Activated naive CD8-positive, alpha-beta T cell treated with anti-CD3 and anti-CD28 coated beads, Interleukin-2, amount 10 ng/mL, durations not matched to agents 7 days and 5 days (primary cell): ENCODE measurements around the gene DYSF. TPM values are rescaled to one million over a fixed set of nuclear protein-coding genes. Genes with fewer than 3 reads are reported as not detected.

Source experiments
- ATAC-seq: fragments of 150-1000 bp; cut with Tn5 transposase; one replicate; pipeline ENCODE4 v1.10.0; 2021; ENCODE audit warnings: low read depth, moderate library complexity
- POLR2A ChIA-PET: fragments of 350-600 bp; sonication (Branson Sonifier 250); formaldehyde crosslinking; loops from one replicate; lab custom pipeline; 2021; ENCODE audit warnings: antibody characterized with exemption; lab: Charles Lee
- DNase-seq: peaks from one replicate; pipeline ENCODE4 v3.0.0; 2021
- H3K27ac Mint-ChIP-seq: one replicate; pipeline ENCODE4 v1.8.0; 2022; ENCODE audit warnings: mild to moderate bottlenecking, mixed read lengths
- H3K27me3 Mint-ChIP-seq: one replicate; pipeline ENCODE4 v1.8.0; 2022; ENCODE audit warnings: mild to moderate bottlenecking, moderate library complexity, mixed read lengths
- H3K36me3 Mint-ChIP-seq: one replicate; pipeline ENCODE4 v1.8.0; 2021; ENCODE audit warnings: mild to moderate bottlenecking, mixed read lengths
- H3K4me1 Mint-ChIP-seq: one replicate; pipeline ENCODE4 v1.8.0; 2021; ENCODE audit warnings: mixed read lengths
- H3K4me3 Mint-ChIP-seq: one replicate; pipeline ENCODE4 v1.8.0; 2022; ENCODE audit warnings: mild to moderate bottlenecking, moderate library complexity, mixed read lengths
- H3K9me3 Mint-ChIP-seq: one replicate; pipeline ENCODE4 v1.8.0; 2021; ENCODE audit warnings: mixed read lengths
- total RNA-seq, 2 experiments: library from RNA; stranded (reverse); gene quantifications; one replicate each; pipeline ENCODE4 v1.2.3, GENCODE V29; 2021

Gene DYSF
- total RNA-seq, 2 experiments from 2014 or later, result 6.3 to 6.7 TPM

DNA sequence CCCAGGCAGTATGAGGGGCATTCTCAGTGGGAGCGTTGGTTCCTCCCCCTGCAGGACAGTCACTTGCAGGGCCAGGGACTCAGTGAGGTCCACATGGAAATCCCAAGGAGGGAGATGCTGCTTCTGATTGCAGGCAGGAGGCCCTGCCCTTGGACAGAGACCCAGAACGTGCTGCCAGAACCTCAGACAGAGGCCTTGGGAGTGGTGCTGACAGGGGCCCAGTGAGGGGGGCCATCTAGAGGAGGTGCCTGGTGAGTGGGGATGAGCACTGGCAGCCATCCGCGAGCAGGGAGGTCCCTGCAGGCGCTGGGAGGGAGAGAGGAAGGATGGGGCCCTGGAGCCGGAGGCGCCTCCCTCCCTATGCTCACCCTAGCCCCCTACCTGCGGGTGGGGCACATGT, 133.1 kb downstream of the DYSF start:
- Mint-ChIP-seq H3K4me3 (no peak overlapping the region), H3K36me3 (no peaks in the 10 kb centered on the region), H3K4me1 (peaks cover 6% of the 10 kb centered on the region), H3K9me3 (no peaks in the 10 kb centered on the region), H3K27ac (no peak overlapping the region), H3K27me3 (no peaks in the 10 kb centered on the region)
- POLR2A ChIA-PET, result no interaction called here
- no peak for DNase-seq
- no peak for ATAC-seq

DNA sequence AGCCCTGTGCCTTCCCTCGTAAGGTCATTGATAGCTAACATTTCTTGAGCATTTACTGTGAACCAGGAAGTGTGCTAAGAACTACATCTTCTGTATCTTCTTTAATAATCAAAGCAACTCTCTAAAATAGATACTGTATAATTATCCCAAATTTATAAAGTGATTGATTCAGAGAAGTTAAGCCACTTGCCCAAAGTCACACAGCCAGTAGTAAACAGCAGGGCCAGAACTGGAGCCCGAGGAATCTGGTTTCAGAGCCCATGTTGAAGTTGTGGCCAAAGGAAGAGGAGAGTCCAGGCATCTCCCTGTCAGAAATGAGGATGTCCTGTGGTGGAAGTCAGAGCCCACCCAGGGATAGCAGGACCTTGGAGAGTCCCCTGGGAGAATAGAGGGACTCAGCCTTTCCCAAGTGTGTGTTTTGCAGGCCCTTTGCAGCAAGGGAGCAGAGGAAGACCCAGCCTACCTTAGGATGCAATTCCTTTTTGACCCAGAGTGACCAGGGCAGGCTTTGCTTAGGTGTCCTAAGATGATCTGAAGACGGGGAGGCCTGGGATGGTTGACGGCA, 134.2 kb downstream of the DYSF start:
- peaks cover 6% of the 10 kb centered on the region for H3K4me1 Mint-ChIP-seq
- no peaks in the 10 kb centered on the region for H3K36me3 Mint-ChIP-seq
- H3K27me3 Mint-ChIP-seq, result no peaks in the 10 kb centered on the region
- no peak overlapping the region for H3K4me3 Mint-ChIP-seq
- POLR2A ChIA-PET, result no interaction called here
- DNase-seq (no peak), ATAC-seq (no peak)
- H3K27ac Mint-ChIP-seq, result no peak overlapping the region
- H3K9me3 Mint-ChIP-seq, result no peaks in the 10 kb centered on the region

DNA sequence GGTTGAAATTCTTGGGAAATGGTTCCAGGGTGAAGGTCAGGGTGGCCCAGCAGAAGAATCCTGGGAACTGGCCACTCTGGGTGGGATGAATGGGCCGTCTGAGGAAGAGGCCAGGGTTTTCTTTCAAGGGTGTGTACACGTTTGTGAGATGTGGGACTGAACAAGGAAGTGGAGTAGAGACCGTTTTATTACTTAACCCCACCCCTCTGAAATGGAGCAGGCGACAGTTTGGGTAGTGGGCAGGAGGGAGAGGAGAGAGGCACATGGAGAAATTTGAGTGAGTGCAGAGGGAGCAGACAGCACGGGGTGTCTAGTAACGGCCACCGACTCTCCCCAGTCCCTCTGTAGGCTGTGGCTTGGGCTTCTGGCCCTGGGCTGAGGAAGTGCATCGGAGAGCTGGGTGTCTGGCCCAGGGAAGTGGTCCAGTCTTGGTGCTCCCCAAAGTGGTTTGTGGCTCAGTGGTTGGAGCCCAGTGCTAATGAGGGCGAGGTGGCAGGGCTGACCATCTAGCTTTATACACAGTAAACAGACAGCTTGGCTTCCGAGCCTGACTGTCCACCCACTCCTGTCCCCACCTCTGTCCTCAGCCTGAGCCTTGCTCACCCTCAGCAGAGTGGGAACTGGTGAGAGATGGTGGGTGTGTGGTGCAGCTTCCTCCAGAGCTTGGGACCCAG, 135.3 kb downstream of the DYSF start:
- no peaks in the 10 kb centered on the region for H3K9me3 Mint-ChIP-seq
- DNase-seq (no peak), ATAC-seq (no peak)
- no peaks in the 10 kb centered on the region for H3K27me3 Mint-ChIP-seq
- no peak overlapping the region for H3K4me3 Mint-ChIP-seq
- H3K36me3 Mint-ChIP-seq, result no peaks in the 10 kb centered on the region
- POLR2A ChIA-PET, result no interaction called here
- peaks cover 6% of the 10 kb centered on the region for H3K4me1 Mint-ChIP-seq
- no peak overlapping the region for H3K27ac Mint-ChIP-seq

DNA sequence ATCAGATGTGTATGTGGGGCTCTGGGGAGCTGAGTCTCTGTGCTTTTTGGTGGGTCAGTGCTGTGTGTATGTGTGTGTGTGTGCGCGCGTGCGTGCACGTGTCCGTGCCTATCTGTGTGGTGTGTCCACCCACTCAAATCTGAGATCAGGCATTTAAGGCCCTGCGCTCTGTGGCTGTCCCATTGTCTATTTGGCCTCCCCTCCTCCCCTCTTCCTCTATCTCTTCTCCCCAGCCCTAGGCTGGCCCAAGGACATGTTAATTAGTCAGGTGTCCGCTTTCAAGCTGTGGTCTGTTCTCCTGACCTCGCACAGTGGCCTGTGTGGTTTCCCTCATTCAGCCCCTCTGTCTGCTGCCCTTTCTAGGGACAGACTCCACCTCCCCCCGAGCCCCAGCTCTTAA, 136.4 kb downstream of the DYSF start:
- H3K36me3 Mint-ChIP-seq, result no peaks in the 10 kb centered on the region
- POLR2A ChIA-PET, result no interaction called here
- no peaks in the 10 kb centered on the region for H3K27me3 Mint-ChIP-seq
- H3K4me1 Mint-ChIP-seq, result peaks cover 6% of the 10 kb centered on the region
- ATAC-seq (no peak), DNase-seq (no peak)
- H3K27ac Mint-ChIP-seq, result no peak overlapping the region
- no peaks in the 10 kb centered on the region for H3K9me3 Mint-ChIP-seq
- no peak overlapping the region for H3K4me3 Mint-ChIP-seq

DNA sequence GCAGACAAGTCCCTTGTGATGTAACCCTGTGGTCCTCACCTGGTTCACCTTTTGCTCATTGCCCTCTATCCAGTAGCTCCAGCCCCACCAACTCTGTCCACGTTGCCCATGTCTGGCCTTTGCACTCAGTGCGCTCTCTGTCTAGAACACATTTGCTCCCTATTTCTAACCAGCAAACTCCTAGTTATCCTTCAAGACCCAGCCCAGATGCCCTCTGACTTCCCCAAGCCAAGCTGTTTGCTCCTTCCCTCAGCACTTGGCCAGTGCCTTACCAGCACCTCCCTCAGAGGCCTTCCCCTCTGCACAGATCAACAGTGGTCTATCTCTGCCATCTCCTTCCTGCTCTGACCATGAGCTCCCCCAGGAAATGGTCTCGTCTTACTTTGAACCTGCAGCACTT, 137.7 kb downstream of the DYSF start:
- no peaks in the 10 kb centered on the region for H3K27me3 Mint-ChIP-seq
- no peak for ATAC-seq
- POLR2A ChIA-PET, result interaction anchor here (0.5 kb wide), 1 partner anchor 535 kb away, joined by 3 read pairs; no protein-coding TSS in a partner anchor
- no peaks in the 10 kb centered on the region for H3K9me3 Mint-ChIP-seq
- no peak overlapping the region for H3K27ac Mint-ChIP-seq
- H3K36me3 Mint-ChIP-seq, result no peaks in the 10 kb centered on the region
- peaks cover 6% of the 10 kb centered on the region for H3K4me1 Mint-ChIP-seq
- no peak overlapping the region for H3K4me3 Mint-ChIP-seq
- DNase-seq, result no peak

DNA sequence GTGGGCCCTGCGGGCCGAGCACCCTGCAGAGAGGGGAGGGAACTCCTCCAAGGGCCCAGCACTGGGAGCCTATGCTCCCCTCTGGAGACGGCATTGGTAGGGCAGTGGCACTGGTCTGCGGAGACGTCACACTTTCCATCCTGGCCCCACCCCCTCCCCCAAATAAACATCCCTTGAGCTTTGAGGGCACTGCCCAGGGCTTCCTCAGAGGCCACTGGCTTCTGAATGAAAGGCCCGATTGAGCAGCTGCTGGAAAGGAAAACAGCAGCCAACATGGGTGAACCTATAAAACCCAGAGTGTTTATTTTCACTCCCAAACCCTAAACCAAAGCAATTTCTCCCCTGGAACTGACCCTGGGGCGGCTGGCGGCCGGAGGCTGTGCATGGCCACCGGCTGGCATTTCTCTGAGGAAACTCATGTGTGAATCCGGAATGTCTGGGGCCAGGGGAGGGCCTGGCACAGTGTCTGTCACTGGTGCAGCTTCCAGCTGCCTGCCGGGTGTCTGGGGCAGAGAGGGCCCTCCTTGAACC, 138.9 kb downstream of the DYSF start:
- peaks cover 6% of the 10 kb centered on the region for H3K4me1 Mint-ChIP-seq
- DNase-seq (no peak), ATAC-seq (no peak)
- H3K27me3 Mint-ChIP-seq, result no peaks in the 10 kb centered on the region
- no peaks in the 10 kb centered on the region for H3K36me3 Mint-ChIP-seq
- POLR2A ChIA-PET, result interaction anchor here (0.6 kb wide), 1 partner anchor 9 kb away, joined by 3 read pairs; no protein-coding TSS in a partner anchor
- no peak overlapping the region for H3K4me3 Mint-ChIP-seq
- no peaks in the 10 kb centered on the region for H3K9me3 Mint-ChIP-seq
- no peak overlapping the region for H3K27ac Mint-ChIP-seq

DNA sequence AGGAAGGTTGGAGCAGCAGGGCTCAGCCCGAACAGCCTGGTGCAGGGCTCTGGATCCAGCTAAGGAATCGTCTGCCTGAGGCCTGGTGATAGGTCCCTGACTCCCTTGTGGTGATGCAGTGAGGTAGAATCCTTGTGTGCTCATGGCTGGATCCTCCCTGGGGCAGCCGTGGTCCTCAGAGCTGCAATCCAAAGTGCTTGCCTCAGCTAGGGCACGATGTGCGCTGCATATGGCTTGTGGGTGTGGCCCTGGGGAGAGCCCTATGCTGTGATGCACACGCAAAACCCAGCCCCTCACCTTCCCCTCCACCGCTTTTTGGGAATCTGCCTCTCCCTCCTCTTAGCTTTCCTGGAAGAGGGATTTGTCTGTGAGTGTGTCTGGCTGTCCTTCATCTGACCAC, 142.2 kb downstream of the DYSF start:
- H3K36me3 Mint-ChIP-seq, result no peaks in the 10 kb centered on the region
- POLR2A ChIA-PET, result no interaction called here
- no peak overlapping the region for H3K4me3 Mint-ChIP-seq
- H3K27me3 Mint-ChIP-seq, result peaks cover 4% of the 10 kb centered on the region
- DNase-seq (no peak), ATAC-seq (no peak)
- H3K9me3 Mint-ChIP-seq, result no peaks in the 10 kb centered on the region
- peaks cover 6% of the 10 kb centered on the region for H3K4me1 Mint-ChIP-seq
- H3K27ac Mint-ChIP-seq, result no peak overlapping the region

DNA sequence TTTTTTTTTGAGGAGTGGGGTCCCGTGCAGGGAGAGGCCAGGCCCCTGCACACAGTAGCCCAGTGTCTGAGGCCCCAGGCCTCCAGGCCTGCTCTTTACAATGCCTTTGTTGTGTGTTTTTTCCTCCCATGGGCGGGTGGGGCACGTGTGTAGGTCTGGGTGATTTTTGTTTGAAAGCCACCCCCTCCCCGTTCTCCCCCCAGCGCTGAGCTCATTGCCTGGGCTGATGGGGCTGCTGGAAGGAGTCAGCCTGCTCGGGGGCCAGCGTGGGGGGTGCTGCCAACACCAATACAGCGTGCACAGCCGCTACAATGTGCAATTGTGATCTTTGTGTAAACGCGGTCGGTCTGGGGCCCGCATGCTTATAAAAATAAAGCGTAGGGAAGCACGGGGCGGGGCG, 142.7 kb downstream of the DYSF start:
- H3K27ac Mint-ChIP-seq, result no peak overlapping the region
- no peak for ATAC-seq
- no peak overlapping the region for H3K4me3 Mint-ChIP-seq

DNA sequence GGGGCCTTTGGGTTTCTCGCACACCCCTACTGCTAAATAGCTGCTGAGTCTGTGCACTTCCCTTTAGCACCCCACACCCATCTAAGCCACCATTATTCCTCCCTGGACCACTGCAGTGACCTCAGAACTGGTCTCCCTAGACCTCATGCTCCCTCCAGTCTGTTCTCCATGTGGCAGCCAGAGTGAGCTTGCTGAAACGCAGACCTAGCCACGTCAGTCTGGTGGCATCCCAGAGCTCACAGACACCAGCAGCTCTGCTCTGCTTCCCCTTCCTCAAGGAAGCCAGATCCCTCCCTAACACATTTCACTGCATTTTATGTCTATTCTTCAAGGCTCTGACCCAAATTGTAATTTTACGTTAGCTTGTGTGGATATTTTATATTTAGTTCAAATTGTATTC, 144.4 kb downstream of the DYSF start:
- Mint-ChIP-seq H3K4me1 (peaks cover 8% of the 10 kb centered on the region), H3K4me3 (no peak overlapping the region), H3K36me3 (no peaks in the 10 kb centered on the region), H3K27me3 (peaks cover 10% of the 10 kb centered on the region), H3K27ac (no peak overlapping the region), H3K9me3 (no peaks in the 10 kb centered on the region)
- no peak for DNase-seq
- POLR2A ChIA-PET, result no interaction called here
- ATAC-seq, result no peak

More for the DNA sequence above, 142.7 kb downstream of the DYSF start:
- peaks cover 4% of the 10 kb centered on the region for H3K4me1 Mint-ChIP-seq
- peaks cover 4% of the 10 kb centered on the region for H3K27me3 Mint-ChIP-seq
- no peaks in the 10 kb centered on the region for H3K9me3 Mint-ChIP-seq
- DNase-seq, result no peak
- no peaks in the 10 kb centered on the region for H3K36me3 Mint-ChIP-seq
- POLR2A ChIA-PET, result no interaction called here

DNA sequence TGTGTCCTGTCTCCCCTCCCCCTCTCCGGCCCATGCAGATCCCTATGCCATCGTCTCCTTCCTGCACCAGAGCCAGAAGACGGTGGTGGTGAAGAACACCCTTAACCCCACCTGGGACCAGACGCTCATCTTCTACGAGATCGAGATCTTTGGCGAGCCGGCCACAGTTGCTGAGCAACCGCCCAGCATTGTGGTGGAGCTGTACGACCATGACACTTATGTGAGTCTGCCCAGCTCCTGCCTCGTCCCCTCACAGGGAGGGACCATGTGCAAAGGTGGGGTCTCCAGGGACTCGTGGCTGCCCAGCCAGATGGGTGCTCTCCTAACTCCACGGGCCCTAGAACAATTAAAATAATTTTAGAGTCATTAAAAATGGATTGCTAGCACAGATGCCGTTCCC, 145.2 kb downstream of the DYSF start:
- DNase-seq (no peak), ATAC-seq (no peak)
- Mint-ChIP-seq H3K27ac (no peak overlapping the region), H3K4me3 (no peak overlapping the region), H3K27me3 (peaks cover 10% of the 10 kb centered on the region), H3K4me1 (peaks cover 16% of the 10 kb centered on the region), H3K9me3 (no peaks in the 10 kb centered on the region), H3K36me3 (no peaks in the 10 kb centered on the region)
- POLR2A ChIA-PET, result no interaction called here

DNA sequence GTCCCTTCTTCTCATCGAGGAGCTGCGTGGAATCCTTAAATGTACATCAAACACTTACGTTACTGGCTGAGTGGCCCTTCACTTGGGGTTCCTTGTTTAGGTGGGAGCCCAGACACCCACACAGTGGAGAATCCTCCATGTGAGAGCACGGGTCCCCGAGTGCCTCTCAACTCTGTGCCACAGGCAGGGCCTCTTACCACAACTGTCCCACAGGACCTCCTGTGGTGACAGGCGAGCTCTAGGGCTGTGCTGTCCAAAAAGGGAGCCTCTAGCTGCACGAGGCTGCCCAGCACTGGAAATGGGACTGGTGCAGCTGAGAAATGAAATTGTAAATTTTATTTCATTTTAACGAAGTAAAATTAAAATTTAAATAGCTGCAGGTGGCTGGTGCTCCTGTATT, 145.7 kb downstream of the DYSF start:
- H3K9me3 Mint-ChIP-seq, result no peaks in the 10 kb centered on the region
- H3K27ac Mint-ChIP-seq, result no peak overlapping the region
- peaks cover 18% of the 10 kb centered on the region for H3K4me1 Mint-ChIP-seq
- POLR2A ChIA-PET, result no interaction called here
- H3K27me3 Mint-ChIP-seq, result peaks cover 10% of the 10 kb centered on the region
- no peak overlapping the region for H3K4me3 Mint-ChIP-seq
- ATAC-seq, result no peak
- H3K36me3 Mint-ChIP-seq, result no peaks in the 10 kb centered on the region
- DNase-seq, result no peak

DNA sequence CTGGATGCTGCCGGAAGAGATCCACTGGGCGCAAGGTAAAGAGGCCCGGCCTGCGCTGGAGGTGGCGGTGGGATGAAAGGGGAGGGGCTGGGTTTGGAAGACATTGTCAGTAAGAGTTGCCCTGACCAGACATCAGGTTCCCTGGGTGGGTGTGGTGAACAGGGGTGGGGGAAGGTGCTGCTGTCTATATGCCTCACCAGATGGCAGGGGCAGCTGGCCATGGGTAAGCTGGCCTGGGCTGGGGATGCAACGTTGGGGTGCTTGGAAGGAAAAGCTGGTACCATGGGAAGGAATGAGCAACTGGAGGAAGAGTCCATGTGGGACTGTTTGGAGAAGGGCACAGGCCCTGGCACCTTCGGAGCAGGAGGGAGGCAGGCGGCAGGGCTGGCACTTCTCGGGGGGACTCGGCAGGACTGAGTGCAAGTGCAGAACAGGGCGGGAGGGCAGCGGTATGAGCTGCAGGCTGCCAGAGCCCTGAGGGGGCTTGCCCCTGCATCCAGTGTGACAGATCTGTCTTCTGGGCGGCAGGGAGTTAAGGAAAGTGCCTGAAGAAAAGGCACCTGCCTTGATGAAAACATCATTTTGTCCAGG, 146.4 kb downstream of the DYSF start:
- peaks cover 10% of the 10 kb centered on the region for H3K27me3 Mint-ChIP-seq
- H3K36me3 Mint-ChIP-seq, result no peaks in the 10 kb centered on the region
- ATAC-seq (no peak), DNase-seq (no peak)
- H3K27ac Mint-ChIP-seq, result no peak overlapping the region
- POLR2A ChIA-PET, result no interaction called here
- peaks cover 23% of the 10 kb centered on the region for H3K4me1 Mint-ChIP-seq
- H3K4me3 Mint-ChIP-seq, result no peak overlapping the region
- H3K9me3 Mint-ChIP-seq, result no peaks in the 10 kb centered on the region

DNA sequence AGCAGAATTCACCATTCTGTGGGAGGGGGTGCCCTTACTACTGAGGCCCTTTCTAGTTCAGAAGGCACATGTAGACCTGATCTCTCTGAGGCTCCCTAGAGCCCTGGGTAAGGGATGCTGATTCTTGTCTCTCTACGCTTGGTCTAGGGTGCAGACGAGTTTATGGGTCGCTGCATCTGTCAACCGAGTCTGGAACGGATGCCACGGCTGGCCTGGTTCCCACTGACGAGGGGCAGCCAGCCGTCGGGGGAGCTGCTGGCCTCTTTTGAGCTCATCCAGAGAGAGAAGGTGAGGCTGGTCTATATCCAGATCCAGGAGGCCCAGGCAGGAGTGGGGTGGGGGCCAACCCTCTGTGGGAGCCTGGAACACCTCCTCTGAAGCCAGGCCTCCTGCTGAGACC, 147.2 kb downstream of the DYSF start:
- Mint-ChIP-seq H3K27me3 (peaks cover 10% of the 10 kb centered on the region), H3K4me3 (no peak overlapping the region), H3K9me3 (no peaks in the 10 kb centered on the region), H3K27ac (no peak overlapping the region), H3K4me1 (peaks cover 28% of the 10 kb centered on the region), H3K36me3 (no peaks in the 10 kb centered on the region)
- DNase-seq (no peak), ATAC-seq (no peak)
- POLR2A ChIA-PET, result no interaction called here
